SK-N-MC (cell line): Measurements from ENCODE around the gene GPC2.
"Not testable (repeated sequence)": the region's sequence is repeated elsewhere in the genome, so short reads cannot be mapped to it uniquely, and the experiment has no call there.

Experiments
- DNase-seq: peaks from one replicate; pipeline ENCODE4 v3.0.0-alpha.2; 2011; ENCODE audit warnings: low read depth, low spot score
- H3K27ac ChIP-seq: fragments of 200-600 bp; sonication (generic); 2 replicates; pipeline ENCODE4 v1.5.1; 2016; ENCODE audit warnings: mixed run types
- H3K36me3 ChIP-seq: fragments of 200-600 bp; sonication (generic); 2 replicates; pipeline ENCODE4 v1.6.1; 2017; ENCODE audit warnings: antibody characterized with exemption, low read length, mixed read lengths; ENCODE audit not compliant: insufficient read depth
- H3K4me3 ChIP-seq: fragments of 200-600 bp; sonication (generic); 2 replicates; pipeline ENCODE4 v1.5.1; 2016
- H3K9ac ChIP-seq: fragments of 200-600 bp; sonication (generic); 2 replicates; pipeline ENCODE4 v1.8.0; 2017; ENCODE audit warnings: mixed run types, mixed read lengths; ENCODE audit not compliant: insufficient read length
- H3K9me3 ChIP-seq: fragments of 200-600 bp; sonication (generic); 2 replicates; pipeline ENCODE4 v1.6.1; 2017; ENCODE audit warnings: low read depth, mild to moderate bottlenecking, antibody characterized with exemption, low read length, moderate library complexity, mixed read lengths
- EZH2 ChIP-seq: fragments of 200-600 bp; sonication (generic); IDR thresholded peaks from one replicate; pipeline ENCODE4 v1.6.1; 2017; ENCODE audit warnings: antibody characterized with exemption
- FOXP2 ChIP-seq: optimal IDR thresholded peaks from 2 replicates; pipeline ENCODE3; 2011; ENCODE audit warnings: mild to moderate bottlenecking, moderate library complexity; ENCODE audit not compliant: insufficient read depth; ENCODE audit errors: extremely low read length, control extremely low read depth
- POLR2AphosphoS5 ChIP-seq: IDR thresholded peaks from 2 replicates; pipeline ENCODE4 v1.6.1; 2012; ENCODE audit warnings: mild to moderate bottlenecking, low read depth, low read length, borderline replicate concordance

Gene GPC2

GRCh38 chr7:100190048-100190711 lies 13.0 kb upstream of the GPC2 start:
- peak overlapping the region; percentile 27 for H3K27ac ChIP-seq
- H3K9me3 ChIP-seq, result no peaks in the 10 kb centered on the region
- DNase-seq, result no peak
- H3K36me3 ChIP-seq, result no peaks in the 10 kb centered on the region
- TF ChIP-seq FOXP2, result no peak
- no peak for TF ChIP-seq EZH2
- no peak for TF ChIP-seq POLR2AphosphoS5
- H3K4me3 ChIP-seq, result no peak overlapping the region
- H3K9ac ChIP-seq, result peak overlapping the region; percentile 49

- no peak overlapping the region for H3K4me3 ChIP-seq
- no peaks in the 10 kb centered on the region for H3K9me3 ChIP-seq
- no peaks in the 10 kb centered on the region for H3K36me3 ChIP-seq
- no peak overlapping the region for H3K27ac ChIP-seq
- TF ChIP-seq EZH2, result no peak
- no peak for TF ChIP-seq FOXP2
- TF ChIP-seq POLR2AphosphoS5, result no peak
- no peak for DNase-seq
- H3K9ac ChIP-seq, result no peak overlapping the region
Measured at GRCh38 chr7:100189061-100189460, 11.9 kb upstream of the GPC2 start.

GRCh38 chr7:100185726-100186125 lies 8.5 kb upstream of the GPC2 start:
- DNase-seq, result no peak
- H3K36me3 ChIP-seq, result no peaks in the 10 kb centered on the region
- no peaks in the 10 kb centered on the region for H3K9me3 ChIP-seq
- no peak overlapping the region for H3K9ac ChIP-seq
- TF ChIP-seq FOXP2 (no peak), POLR2AphosphoS5 (no peak), EZH2 (no peak)
- H3K4me3 ChIP-seq, result no peak overlapping the region
- H3K27ac ChIP-seq, result no peak overlapping the region

DNA sequence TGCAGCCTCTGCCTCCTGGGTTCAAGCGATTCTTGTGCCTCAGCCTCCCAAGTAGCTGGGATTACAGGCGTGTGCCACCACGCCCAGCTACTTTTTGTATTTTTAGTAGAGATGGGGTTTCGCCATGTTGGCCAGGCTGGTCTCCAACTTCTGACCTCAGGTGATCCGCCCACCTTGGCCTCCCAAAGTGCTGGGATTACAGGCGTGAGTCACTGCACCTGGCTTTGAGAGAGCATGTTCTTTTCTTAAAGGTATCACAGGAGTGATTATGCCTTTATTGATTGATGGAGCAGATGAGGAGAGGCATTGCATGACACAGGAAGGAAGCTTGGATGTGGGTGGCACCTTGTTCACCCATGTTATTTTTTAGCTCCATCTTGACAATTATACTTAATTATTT lies 5.9 kb upstream of the GPC2 start:
- DNase-seq, H3K4me3 ChIP-seq, H3K27ac ChIP-seq, H3K36me3 ChIP-seq, H3K9ac ChIP-seq, H3K9me3 ChIP-seq: not testable (repeated sequence)

GRCh38 chr7:100182616-100183015 lies 5.4 kb upstream of the GPC2 start:
- not testable (repeated sequence) for H3K9me3 ChIP-seq, H3K36me3 ChIP-seq, H3K4me3 ChIP-seq, H3K9ac ChIP-seq, DNase-seq, H3K27ac ChIP-seq

DNA sequence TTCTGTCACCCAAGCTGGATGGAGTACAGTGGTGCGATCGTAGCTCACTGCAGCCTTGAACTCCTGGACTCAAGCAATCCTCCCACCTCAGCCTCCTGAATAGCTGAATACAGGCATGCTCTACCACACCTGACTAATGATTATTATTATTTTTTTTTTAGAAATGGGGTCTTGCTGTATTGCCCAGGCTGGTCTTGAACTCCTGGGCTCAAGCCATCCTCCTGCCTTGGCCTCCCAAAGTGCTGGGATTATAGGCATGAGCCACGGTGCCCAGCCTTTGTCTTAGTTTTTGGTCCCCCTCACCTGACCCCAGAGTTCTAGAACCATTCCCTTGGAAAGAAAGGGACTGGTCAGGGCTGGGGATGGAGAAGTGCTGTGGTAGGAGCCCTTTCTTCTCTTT lies 2.9 kb upstream of the GPC2 start:
- H3K9ac ChIP-seq, H3K4me3 ChIP-seq: not testable (repeated sequence)

DNA sequence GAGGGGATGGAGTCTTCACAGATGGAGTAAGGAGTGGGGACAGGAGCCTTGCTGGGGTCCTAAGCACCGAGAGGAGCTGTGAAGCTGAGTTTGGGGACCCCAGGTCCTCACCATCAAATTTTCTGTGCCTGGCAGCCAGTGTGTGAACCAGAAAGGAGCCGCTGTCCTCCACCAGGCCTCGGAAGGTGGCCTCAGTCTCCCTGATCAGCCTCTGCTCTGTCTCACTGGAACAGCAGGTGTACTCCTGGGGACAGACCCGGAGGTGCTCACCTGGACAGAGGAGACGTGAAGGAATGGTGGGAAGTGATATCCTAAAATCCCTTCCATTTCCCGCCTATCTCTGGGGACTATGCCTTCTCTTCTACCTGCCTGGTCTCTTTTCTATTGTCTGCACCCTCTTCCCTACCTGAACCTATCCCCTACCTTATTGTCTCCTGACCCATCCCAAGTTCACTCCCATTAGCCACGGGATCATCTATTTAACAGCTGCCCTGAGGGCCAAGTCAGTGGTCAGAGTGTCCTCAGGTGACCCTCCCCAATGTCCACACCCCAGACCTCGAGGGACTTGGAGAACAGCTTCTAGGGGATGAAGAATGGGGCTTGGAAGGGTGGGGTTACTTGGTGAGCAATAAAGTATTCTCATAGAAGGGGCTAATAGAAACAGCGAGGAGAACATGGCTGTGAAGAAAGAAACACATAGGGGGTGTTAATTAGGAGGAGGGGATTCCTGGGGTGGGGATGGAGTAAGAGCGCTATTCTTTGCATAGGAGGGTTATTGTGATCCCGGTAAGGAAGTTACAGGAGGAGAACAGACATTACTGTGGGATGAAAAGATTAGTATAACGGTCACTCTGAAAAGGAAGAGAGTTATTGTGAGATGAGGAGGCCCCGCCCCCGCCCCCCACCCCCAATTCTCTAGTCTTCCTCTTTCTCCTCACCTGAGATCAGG lies 811 bp downstream of the GPC2 start:
- DNase-seq, result no peak
- peak overlapping the region; percentile 92 for H3K9ac ChIP-seq
- TF ChIP-seq FOXP2 (no peak), POLR2AphosphoS5 (no peak), EZH2 (no peak)
- H3K9me3 ChIP-seq, result no peaks in the 10 kb centered on the region
- H3K36me3 ChIP-seq, result peaks cover 16% of the 10 kb centered on the region; the same call in 1 of the 2 replicates
- no peak overlapping the region for H3K27ac ChIP-seq
- peak overlapping the region; percentile 98 for H3K4me3 ChIP-seq

More for the DNA sequence above, 2.9 kb upstream of the GPC2 start:
- H3K9me3 ChIP-seq, H3K27ac ChIP-seq, H3K36me3 ChIP-seq, DNase-seq: not testable (repeated sequence)

DNA sequence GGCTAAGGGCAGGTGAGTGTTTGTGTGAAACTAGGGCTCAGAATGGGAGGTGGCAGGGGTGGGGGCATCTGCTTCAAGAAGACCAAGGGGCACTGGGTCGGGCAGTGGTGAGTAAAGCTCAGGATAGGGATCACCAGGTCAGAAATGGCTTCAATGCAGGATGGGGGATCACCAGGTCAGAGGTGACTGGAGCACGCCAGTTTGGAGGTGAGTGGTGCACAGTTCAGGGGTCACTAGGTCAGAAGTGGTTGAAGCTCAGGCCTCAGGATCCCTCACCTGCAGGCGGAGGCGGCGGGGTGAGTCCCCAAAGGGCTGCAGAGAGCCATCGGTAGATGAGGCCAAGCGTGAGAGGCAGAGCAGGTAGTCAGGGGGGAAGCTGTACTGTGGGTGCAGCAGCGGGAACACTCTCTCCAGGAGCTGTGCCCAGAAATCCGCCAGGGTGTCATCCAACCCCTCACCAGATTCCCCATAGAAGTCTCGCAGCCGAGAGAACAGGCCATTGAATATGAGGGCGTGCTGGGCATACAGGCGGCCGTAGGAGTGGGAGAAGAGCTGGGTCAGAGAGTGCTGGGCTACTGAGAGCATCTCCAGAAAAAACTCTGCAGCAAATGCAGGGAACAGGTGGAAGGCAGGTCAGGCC lies 1.8 kb downstream of the GPC2 start:
- Histone ChIP-seq H3K36me3 (peaks cover 16% of the 10 kb centered on the region; the same call in 1 of the 2 replicates), H3K9ac (no peak overlapping the region), H3K4me3 (no peak overlapping the region), H3K27ac (no peak overlapping the region), H3K9me3 (no peaks in the 10 kb centered on the region)
- DNase-seq, result no peak
- TF ChIP-seq EZH2, result no peak
- TF ChIP-seq FOXP2, result no peak
- TF ChIP-seq POLR2AphosphoS5, result no peak
